HG03354 (cell line): ENCODE data around the gene VPS37C.

Experiments used
- ATAC-seq: cut with Tn5 transposase; IDR thresholded peaks from one replicate; pipeline ENCODE4 v1.9.1; 2021; ENCODE audit warnings: mild to moderate bottlenecking; ENCODE audit not compliant: unreplicated experiment, poor library complexity, severe bottlenecking

The VPS37C gene

GRCh38 chr11:61121917-61122316 lies 39.3 kb downstream of the VPS37C start:
- ATAC-seq = no peak

GRCh38 chr11:61121192-61121831 lies 39.9 kb downstream of the VPS37C start:
- ATAC-seq = no peak

- ATAC-seq = no peak
Observed at GRCh38 chr11:61120706-61121191, 40.5 kb downstream of the VPS37C start.

- no peak for ATAC-seq
Observed at GRCh38 chr11:61120099-61120705, 41.0 kb downstream of the VPS37C start.

GRCh38 chr11:61119571-61119970 lies 41.7 kb downstream of the VPS37C start:
- ATAC-seq = no peak

- ATAC-seq = no peak
Observed at GRCh38 chr11:61119055-61119454, 42.2 kb downstream of the VPS37C start.

GRCh38 chr11:61118406-61118805 lies 42.8 kb downstream of the VPS37C start:
- no peak for ATAC-seq

GRCh38 chr11:61118004-61118403 lies 43.2 kb downstream of the VPS37C start:
- ATAC-seq = no peak

- no peak for ATAC-seq
Observed at GRCh38 chr11:61117168-61117520, 44.1 kb downstream of the VPS37C start.

- no peak for ATAC-seq
Observed at GRCh38 chr11:61116426-61117167, 44.6 kb downstream of the VPS37C start.

GRCh38 chr11:61115498-61116224 lies 45.6 kb downstream of the VPS37C start:
- ATAC-seq = no peak

- ATAC-seq = no peak
Observed at GRCh38 chr11:61114913-61115312, 46.3 kb downstream of the VPS37C start.

- no peak for ATAC-seq
Observed at GRCh38 chr11:61113201-61113600, 48.0 kb downstream of the VPS37C start.

GRCh38 chr11:61112575-61112974 lies 48.7 kb downstream of the VPS37C start:
- no peak for ATAC-seq

GRCh38 chr11:61111786-61112517 lies 49.3 kb downstream of the VPS37C start:
- no peak for ATAC-seq

- no peak for ATAC-seq
Observed at GRCh38 chr11:61111050-61111435, 50.2 kb downstream of the VPS37C start.

GRCh38 chr11:61110255-61111049 lies 50.8 kb downstream of the VPS37C start:
- no peak for ATAC-seq

GRCh38 chr11:61109671-61110070 lies 51.6 kb downstream of the VPS37C start:
- ATAC-seq = no peak
